ENCODE data around the gene GPC5. TPM values are rescaled to one million over a fixed set of nuclear protein-coding genes. Genes with fewer than 3 reads are reported as not detected.
"Not testable (repeated sequence)": the region's sequence is repeated elsewhere in the genome, so short reads cannot be mapped to it uniquely, and the experiment has no call there.

The GPC5 gene
- total RNA-seq, 1 donor from 2014 or later, result 0.28 TPM

DNA sequence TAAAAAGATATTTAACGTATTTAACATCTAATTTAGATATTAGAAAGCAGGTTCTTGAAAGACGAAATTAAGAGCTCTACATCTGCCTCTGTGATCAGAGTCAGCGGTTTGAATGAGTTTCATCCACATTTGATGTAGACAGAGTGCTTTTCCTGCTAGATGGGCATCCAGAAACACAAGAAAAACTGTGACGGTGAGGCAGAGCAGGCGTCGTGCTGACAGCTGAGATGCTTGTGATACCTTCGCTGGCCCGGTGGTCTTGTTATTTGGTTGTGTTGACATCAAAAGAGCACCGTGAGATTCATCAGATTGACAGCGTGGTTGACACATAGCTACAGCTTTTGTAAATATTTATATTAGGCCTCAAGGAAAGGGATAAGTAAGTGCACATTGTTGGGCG is 399.1 kb downstream of the GPC5 start:
- H3K27ac Mint-ChIP-seq (ENCODE audit: unreplicated experiment), result no peak overlapping the region

DNA sequence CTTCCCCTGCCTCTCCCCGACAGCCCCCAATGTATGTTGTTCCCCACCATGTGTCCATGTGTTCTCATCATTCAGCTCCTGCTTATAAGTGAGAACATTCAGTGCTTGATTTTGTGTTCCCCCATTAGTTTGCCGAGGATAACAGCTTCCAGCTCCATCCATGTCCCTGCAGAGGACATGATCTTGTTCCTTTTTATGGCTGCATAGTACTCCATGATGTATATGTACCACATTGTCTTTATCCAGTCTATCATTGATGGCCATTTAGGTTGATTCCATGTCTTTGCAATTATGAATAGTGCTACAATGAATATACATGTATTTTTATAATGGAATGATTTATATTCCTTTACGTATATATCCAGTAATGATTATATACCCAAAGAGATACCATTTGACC is 399.9 kb downstream of the GPC5 start:
- not testable (repeated sequence) for H3K27me3 Mint-ChIP-seq (ENCODE audit: low read depth); H3K27ac Mint-ChIP-seq (ENCODE audit: unreplicated experiment); H3K4me1 Mint-ChIP-seq; H3K36me3 Mint-ChIP-seq (ENCODE audit: low read depth); DNase-seq (ENCODE audit: low read depth, low spot score); H3K4me3 Mint-ChIP-seq; H3K9me3 Mint-ChIP-seq

More for the DNA sequence above, 399.1 kb downstream of the GPC5 start:
- Mint-ChIP-seq H3K4me1 (no peaks in the 10 kb centered on the region), H3K4me3 (no peak overlapping the region), H3K36me3 (ENCODE audit: low read depth) (no peaks in the 10 kb centered on the region), H3K27me3 (ENCODE audit: low read depth) (no peaks in the 10 kb centered on the region), H3K9me3 (peaks cover 10% of the 10 kb centered on the region)
- TF ChIP-seq, protein P1, sequence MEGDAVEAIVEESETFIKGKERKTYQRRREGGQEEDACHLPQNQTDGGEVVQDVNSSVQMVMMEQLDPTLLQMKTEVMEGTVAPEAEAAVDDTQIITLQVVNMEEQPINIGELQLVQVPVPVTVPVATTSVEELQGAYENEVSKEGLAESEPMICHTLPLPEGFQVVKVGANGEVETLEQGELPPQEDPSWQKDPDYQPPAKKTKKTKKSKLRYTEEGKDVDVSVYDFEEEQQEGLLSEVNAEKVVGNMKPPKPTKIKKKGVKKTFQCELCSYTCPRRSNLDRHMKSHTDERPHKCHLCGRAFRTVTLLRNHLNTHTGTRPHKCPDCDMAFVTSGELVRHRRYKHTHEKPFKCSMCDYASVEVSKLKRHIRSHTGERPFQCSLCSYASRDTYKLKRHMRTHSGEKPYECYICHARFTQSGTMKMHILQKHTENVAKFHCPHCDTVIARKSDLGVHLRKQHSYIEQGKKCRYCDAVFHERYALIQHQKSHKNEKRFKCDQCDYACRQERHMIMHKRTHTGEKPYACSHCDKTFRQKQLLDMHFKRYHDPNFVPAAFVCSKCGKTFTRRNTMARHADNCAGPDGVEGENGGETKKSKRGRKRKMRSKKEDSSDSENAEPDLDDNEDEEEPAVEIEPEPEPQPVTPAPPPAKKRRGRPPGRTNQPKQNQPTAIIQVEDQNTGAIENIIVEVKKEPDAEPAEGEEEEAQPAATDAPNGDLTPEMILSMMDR (conservative IDR thresholded peaks at IDR 0.05), result no peak
- DNase-seq (ENCODE audit: low read depth, low spot score), result no peak

DNA sequence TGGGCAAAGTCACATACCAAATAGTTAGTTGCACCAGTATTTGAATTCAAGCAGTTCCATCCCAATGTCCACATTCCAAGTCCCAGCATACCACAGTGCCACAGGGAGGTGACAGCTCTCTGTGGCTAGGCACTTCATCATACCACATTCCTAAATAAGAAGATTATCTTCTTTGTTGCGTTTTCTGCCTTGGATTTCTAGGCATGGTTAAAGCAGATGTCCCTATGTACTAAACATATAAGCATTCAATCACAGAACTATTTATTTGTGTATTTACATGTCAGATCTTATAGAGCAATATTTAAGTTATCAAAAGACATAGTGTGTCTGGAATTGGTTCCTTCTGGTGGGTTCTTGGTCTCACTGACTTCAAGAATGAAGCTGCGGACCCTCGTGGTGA is 403.4 kb downstream of the GPC5 start:
- H3K4me1 Mint-ChIP-seq; H3K4me3 Mint-ChIP-seq; H3K9me3 Mint-ChIP-seq; DNase-seq (ENCODE audit: low read depth, low spot score); H3K27ac Mint-ChIP-seq (ENCODE audit: unreplicated experiment); H3K36me3 Mint-ChIP-seq (ENCODE audit: low read depth); H3K27me3 Mint-ChIP-seq (ENCODE audit: low read depth): not testable (repeated sequence)

DNA sequence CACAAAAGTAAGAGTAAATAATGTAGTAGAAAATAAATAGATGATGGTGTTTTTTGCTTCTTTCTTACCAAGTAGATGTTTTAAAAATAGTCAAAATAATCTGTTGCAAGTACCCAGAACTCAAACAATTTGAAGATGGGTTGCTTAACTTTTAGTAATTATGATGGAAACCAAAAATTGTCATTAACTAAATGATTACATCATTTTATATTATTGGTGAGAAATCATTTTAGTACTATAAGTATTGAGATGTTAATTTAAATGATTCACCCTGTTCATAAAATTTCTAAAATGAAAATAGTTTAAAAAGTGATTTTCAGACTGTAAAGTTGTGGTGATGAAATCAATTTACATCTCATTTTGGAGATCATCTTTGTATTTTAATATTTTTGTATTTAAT is 404.5 kb downstream of the GPC5 start:
- DNase-seq (ENCODE audit: low read depth, low spot score), result no peak
- Mint-ChIP-seq H3K4me3 (no peak overlapping the region), H3K9me3 (peaks cover 5% of the 10 kb centered on the region), H3K27ac (ENCODE audit: unreplicated experiment) (no peak overlapping the region), H3K4me1 (no peaks in the 10 kb centered on the region), H3K27me3 (ENCODE audit: low read depth) (no peaks in the 10 kb centered on the region), H3K36me3 (ENCODE audit: low read depth) (no peaks in the 10 kb centered on the region)
- TF ChIP-seq, protein P1 (conservative IDR thresholded peaks at IDR 0.05), result no peak

DNA sequence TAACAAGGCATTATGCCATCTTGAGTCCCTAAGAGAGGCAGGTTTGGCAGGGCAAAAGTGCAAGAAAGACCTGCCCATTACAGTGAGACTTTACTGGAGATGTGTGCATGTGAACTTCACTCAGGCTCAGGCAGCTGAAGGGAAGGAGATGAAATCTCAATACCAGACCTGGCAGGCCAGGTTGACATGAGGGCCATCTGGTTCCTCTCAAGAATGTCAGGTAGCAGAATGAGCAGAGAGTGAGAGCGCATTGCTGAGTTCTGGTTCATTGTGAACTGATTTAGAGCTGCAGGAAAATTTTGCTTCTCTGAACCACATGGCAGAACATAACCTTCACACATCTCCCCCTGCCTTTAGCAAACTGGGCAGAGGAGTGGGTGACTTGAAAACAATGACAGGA is 406.3 kb downstream of the GPC5 start:
- no peak for DNase-seq (ENCODE audit: low read depth, low spot score)
- H3K27me3 Mint-ChIP-seq (ENCODE audit: low read depth), result no peaks in the 10 kb centered on the region
- H3K9me3 Mint-ChIP-seq, result no peaks in the 10 kb centered on the region
- TF ChIP-seq, protein P1 (conservative IDR thresholded peaks at IDR 0.05), result no peak
- H3K27ac Mint-ChIP-seq (ENCODE audit: unreplicated experiment), result peak overlapping the region; percentile 8
- H3K36me3 Mint-ChIP-seq (ENCODE audit: low read depth), result no peaks in the 10 kb centered on the region
- H3K4me1 Mint-ChIP-seq, result no peaks in the 10 kb centered on the region
- no peak overlapping the region for H3K4me3 Mint-ChIP-seq

DNA sequence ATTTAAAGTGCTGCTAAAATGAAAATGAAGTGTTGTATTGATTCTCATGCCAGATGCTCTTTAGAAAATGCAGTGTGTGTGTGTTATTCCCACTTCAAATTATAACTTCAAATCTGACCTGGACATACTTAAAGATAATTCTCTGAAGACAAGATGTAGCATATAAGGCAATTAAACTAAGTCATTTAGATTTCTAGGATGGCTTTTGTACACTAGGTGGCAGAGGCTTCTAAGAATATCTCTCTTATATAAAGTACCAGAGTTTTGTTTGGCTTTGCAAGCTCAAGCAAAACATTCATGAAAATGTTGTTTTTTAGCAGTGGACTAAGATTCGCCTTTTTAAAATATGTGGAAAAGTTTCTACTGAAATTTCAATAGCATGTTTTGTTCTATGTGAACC is 407.2 kb downstream of the GPC5 start:
- no peak overlapping the region for H3K4me3 Mint-ChIP-seq
- no peaks in the 10 kb centered on the region for H3K4me1 Mint-ChIP-seq
- no peak overlapping the region for H3K27ac Mint-ChIP-seq (ENCODE audit: unreplicated experiment)
- TF ChIP-seq, protein P1 (conservative IDR thresholded peaks at IDR 0.05), result peak; percentile 44
- no peaks in the 10 kb centered on the region for H3K36me3 Mint-ChIP-seq (ENCODE audit: low read depth)
- no peaks in the 10 kb centered on the region for H3K9me3 Mint-ChIP-seq
- DNase-seq (ENCODE audit: low read depth, low spot score), result no peak
- no peaks in the 10 kb centered on the region for H3K27me3 Mint-ChIP-seq (ENCODE audit: low read depth)

DNA sequence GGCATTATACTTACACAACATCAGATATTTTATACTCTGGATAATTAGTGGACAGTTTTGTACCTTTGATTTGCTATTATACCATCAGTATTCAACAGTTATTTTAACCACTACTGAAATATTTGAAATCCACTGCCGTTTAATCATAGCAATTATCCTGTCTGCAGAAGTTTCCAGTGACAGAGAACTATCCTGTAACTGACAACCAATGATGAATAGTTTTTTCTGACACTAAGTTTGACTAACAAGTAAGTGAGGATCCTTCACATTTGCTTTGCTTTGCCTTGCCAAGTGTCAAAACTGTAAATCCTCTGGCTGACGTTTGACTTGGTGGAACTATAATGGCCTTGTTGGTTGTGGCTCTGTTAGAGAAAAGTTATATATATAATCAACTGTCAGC is 410.7 kb downstream of the GPC5 start:
- Mint-ChIP-seq H3K9me3 (no peaks in the 10 kb centered on the region), H3K4me1 (no peaks in the 10 kb centered on the region), H3K4me3 (no peak overlapping the region)

More for the DNA sequence above, 410.7 kb downstream of the GPC5 start:
- Mint-ChIP-seq H3K27me3 (ENCODE audit: low read depth) (peaks cover 2% of the 10 kb centered on the region), H3K27ac (ENCODE audit: unreplicated experiment) (no peak overlapping the region), H3K36me3 (ENCODE audit: low read depth) (no peaks in the 10 kb centered on the region)
- TF ChIP-seq, protein P1 (conservative IDR thresholded peaks at IDR 0.05), result no peak
- DNase-seq (ENCODE audit: low read depth, low spot score), result no peak
